ENCODE measurements around the gene TMEM50B.

The TMEM50B gene

DNA sequence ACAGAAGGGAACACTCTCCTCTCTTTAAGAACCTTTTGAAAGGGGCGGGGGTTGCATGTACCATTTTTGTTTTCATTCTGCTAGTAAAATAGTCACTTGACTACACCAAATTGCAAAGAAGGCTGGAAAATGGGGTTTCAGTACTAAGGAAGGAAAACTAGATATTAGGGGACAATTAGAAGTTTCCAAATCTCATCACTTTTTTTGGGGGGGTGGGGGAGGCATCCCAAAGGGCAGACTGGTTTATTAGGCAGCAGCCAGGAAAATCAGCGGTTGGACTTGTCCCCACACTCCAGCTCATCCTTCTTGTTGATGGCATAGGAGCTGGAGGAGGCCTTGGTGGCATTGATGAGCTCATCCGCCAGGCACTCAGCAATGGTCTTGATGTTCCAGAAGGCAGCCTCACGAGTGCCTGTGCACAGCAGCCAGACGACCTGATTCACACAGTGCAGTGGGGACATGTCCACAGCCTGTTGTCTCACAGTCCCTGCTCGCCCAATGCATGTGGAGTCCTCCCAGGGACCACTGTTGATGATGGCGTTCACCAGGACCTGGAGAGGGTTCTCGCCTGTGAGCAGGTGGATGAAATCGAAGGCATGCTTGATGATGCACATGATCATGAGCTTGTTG is 1.7 kb upstream of the TMEM50B start (continued):
- TF ChIP-seq PPARA (CRISPR knock-in tag; IDR thresholded peaks at IDR 0.05; ENCODE audit: borderline replicate concordance), result no peak

DNA sequence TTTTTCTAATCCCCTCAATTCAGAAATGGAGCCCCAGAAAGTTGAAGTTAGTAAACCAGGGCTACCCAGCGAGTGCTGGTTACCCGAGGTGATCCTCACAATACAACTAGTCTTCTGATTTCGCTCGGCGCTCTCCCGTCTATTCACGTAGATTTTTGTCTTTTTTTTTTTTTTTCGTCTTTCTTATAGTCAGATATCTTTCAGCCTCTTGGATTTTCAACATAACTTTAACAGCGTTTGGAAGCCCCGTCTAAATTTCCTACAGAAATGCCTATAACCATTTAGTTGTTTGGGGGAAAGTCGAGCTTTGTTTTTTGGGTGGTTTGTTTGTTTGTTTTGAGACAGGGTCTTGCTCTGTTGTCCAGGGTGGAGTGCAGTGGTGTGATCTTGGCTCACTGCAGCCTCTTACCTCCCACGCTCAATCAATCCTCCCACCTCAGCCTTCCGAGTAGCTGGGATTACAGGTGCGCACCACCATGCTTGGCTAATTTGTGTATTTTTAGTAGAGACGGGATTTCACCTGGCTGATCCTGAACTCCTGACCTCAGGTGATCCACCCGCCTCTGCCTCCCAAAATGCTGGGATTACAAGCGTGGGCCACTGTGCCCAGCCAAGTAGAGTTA is 818 bp upstream of the TMEM50B start:
- TF ChIP-seq ZNF8 (CRISPR knock-in tag; IDR thresholded peaks at IDR 0.05) (no peak), ZNF70 (CRISPR knock-in tag; IDR thresholded peaks at IDR 0.05) (no peak), OSR1 (CRISPR knock-in tag; IDR thresholded peaks at IDR 0.05) (no peak), SNAI2 (CRISPR knock-in tag; IDR thresholded peaks at IDR 0.05) (no peak), ZNF565 (CRISPR knock-in tag; conservative IDR thresholded peaks at IDR 0.05; ENCODE audit: low read depth) (no peak), ISL1 (CRISPR knock-in tag; IDR thresholded peaks at IDR 0.05) (no peak)
- no peak; the same call in 2 of the 3 replicates for ATAC-seq

DNA sequence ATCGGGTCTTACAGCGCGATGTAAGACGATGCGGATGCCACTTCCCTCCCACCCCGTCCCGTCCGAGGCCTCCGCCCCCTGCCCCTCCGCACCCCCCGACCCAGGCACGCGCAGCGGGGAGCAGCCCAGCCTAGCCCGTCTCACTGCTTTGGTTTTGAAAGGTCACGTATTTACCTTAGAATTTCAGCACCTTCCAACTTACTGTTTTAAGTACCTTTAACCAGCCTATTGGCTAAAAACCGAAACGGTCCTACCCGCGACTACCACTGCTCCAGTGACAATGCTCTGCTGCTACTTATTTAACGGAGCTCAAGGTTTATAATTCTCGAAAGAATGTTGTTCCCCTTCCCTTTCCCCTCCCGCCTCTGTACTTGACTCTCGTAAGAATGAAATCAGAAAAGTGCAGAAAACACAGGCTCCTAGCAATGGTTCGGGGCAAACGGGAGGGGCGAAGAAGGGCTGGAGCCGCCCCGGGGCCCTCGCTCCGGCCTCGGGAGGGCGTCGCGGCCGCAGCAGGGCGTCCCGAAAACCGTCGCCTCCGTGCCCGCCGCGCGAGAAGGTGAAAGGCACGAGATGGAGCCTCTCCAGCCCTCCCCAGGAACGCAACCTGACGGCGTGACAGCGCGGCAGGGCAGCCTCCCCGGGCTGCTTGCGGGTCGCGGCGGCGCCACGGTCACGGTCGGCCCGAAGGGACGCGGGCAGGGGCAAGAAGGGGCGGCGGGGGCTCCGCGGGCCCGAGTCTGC is 667 bp downstream of the TMEM50B start:
- ATAC-seq, result peak; percentile 13
- no peak for TF ChIP-seq ZFP30 (CRISPR knock-in tag; IDR thresholded peaks at IDR 0.05)

DNA sequence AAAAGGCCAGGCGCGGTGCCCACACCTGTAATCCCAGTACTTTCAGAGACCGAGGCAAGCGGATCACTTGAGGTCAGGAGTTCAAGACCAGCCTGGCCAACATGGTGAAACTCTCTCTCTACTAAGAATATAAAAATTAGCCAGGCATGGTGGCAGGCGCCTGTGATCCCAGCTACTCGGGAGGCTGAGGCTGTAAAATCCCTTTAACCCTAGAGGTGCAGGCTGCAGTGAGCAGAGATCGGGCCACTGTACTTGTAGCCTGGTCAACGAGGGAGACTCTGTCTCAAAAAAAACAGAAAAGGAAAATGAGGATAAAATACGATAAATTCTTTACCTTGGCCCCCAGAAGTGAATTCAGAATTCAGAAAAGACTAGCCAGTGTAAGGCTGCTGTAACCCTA is 1.6 kb downstream of the TMEM50B start:
- ATAC-seq, result no peak
- TF ChIP-seq, protein P1, sequence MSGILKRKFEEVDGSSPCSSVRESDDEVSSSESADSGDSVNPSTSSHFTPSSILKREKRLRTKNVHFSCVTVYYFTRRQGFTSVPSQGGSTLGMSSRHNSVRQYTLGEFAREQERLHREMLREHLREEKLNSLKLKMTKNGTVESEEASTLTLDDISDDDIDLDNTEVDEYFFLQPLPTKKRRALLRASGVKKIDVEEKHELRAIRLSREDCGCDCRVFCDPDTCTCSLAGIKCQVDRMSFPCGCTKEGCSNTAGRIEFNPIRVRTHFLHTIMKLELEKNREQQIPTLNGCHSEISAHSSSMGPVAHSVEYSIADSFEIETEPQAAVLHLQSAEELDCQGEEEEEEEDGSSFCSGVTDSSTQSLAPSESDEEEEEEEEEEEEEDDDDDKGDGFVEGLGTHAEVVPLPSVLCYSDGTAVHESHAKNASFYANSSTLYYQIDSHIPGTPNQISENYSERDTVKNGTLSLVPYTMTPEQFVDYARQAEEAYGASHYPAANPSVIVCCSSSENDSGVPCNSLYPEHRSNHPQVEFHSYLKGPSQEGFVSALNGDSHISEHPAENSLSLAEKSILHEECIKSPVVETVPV (CRISPR knock-in tag; IDR thresholded peaks at IDR 0.05), result no peak
- TF ChIP-seq ZNF70 (CRISPR knock-in tag; IDR thresholded peaks at IDR 0.05) (no peak), ARNTL (CRISPR knock-in tag; IDR thresholded peaks at IDR 0.05; ENCODE audit: borderline replicate concordance, low read depth) (no peak), BACH2 (CRISPR knock-in tag; IDR thresholded peaks at IDR 0.05; ENCODE audit: borderline replicate concordance) (no peak), ESRRG (CRISPR knock-in tag; IDR thresholded peaks at IDR 0.05) (no peak), PPARA (CRISPR knock-in tag; IDR thresholded peaks at IDR 0.05; ENCODE audit: borderline replicate concordance) (no peak), ZFP30 (CRISPR knock-in tag; IDR thresholded peaks at IDR 0.05) (no peak)
- TF ChIP-seq, protein P2, sequence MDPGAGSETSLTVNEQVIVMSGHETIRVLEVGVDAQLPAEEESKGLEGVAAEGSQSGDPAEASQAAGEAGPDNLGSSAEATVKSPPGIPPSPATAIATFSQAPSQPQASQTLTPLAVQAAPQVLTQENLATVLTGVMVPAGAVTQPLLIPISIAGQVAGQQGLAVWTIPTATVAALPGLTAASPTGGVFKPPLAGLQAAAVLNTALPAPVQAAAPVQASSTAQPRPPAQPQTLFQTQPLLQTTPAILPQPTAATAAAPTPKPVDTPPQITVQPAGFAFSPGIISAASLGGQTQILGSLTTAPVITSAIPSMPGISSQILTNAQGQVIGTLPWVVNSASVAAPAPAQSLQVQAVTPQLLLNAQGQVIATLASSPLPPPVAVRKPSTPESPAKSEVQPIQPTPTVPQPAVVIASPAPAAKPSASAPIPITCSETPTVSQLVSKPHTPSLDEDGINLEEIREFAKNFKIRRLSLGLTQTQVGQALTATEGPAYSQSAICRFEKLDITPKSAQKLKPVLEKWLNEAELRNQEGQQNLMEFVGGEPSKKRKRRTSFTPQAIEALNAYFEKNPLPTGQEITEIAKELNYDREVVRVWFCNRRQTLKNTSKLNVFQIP (CRISPR knock-in tag; IDR thresholded peaks at IDR 0.05; ENCODE audit: borderline replicate concordance, low read depth), result no peak

DNA sequence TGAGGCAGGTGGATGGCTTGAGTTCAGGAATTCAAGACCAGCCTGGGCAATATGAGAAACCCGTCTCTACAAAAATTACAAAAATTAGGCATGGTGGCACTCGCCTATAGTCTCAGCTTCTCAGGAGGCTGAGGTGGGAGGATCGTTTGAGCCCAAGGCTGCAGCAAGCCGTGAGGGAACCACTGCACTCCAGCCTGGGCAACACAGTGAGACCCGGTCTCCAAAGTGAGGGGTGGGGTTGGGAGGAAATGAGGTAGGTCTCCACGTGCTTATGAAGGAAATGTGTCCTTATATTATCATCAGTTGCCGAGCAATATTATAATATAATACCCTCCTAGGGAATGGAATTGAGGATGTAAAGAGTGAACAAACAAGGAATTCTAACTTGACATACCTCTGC is 2.7 kb downstream of the TMEM50B start:
- TF ChIP-seq, protein P2 (CRISPR knock-in tag; IDR thresholded peaks at IDR 0.05; ENCODE audit: borderline replicate concordance, low read depth), result no peak
- TF ChIP-seq ZC3H10 (CRISPR knock-in tag; IDR thresholded peaks at IDR 0.05) (no peak), ZFP30 (CRISPR knock-in tag; IDR thresholded peaks at IDR 0.05) (no peak), OSR1 (CRISPR knock-in tag; IDR thresholded peaks at IDR 0.05) (no peak), TOX (CRISPR knock-in tag; IDR thresholded peaks at IDR 0.05; ENCODE audit: borderline replicate concordance) (no peak), TCF4 (CRISPR knock-in tag; IDR thresholded peaks at IDR 0.05; ENCODE audit: borderline replicate concordance) (no peak), ZNF70 (CRISPR knock-in tag; IDR thresholded peaks at IDR 0.05) (no peak), ZFP3 (CRISPR knock-in tag; IDR thresholded peaks at IDR 0.05) (no peak), ZNF8 (CRISPR knock-in tag; IDR thresholded peaks at IDR 0.05) (no peak), RARB (CRISPR knock-in tag; IDR thresholded peaks at IDR 0.05) (no peak), PPARA (CRISPR knock-in tag; IDR thresholded peaks at IDR 0.05; ENCODE audit: borderline replicate concordance) (no peak)
- TF ChIP-seq, protein P3, sequence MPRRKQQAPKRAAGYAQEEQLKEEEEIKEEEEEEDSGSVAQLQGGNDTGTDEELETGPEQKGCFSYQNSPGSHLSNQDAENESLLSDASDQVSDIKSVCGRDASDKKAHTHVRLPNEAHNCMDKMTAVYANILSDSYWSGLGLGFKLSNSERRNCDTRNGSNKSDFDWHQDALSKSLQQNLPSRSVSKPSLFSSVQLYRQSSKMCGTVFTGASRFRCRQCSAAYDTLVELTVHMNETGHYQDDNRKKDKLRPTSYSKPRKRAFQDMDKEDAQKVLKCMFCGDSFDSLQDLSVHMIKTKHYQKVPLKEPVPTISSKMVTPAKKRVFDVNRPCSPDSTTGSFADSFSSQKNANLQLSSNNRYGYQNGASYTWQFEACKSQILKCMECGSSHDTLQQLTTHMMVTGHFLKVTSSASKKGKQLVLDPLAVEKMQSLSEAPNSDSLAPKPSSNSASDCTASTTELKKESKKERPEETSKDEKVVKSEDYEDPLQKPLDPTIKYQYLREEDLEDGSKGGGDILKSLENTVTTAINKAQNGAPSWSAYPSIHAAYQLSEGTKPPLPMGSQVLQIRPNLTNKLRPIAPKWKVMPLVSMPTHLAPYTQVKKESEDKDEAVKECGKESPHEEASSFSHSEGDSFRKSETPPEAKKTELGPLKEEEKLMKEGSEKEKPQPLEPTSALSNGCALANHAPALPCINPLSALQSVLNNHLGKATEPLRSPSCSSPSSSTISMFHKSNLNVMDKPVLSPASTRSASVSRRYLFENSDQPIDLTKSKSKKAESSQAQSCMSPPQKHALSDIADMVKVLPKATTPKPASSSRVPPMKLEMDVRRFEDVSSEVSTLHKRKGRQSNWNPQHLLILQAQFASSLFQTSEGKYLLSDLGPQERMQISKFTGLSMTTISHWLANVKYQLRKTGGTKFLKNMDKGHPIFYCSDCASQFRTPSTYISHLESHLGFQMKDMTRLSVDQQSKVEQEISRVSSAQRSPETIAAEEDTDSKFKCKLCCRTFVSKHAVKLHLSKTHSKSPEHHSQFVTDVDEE (CRISPR knock-in tag; IDR thresholded peaks at IDR 0.05), result no peak
- no peak for ATAC-seq
